ENCODE data around the gene FTL. TPM values are rescaled to one million over a fixed set of nuclear protein-coding genes. Genes with fewer than 3 reads are reported as not detected.

Gene FTL
- polyA plus RNA-seq, 4 donors, result 1,558 to 2,525 (median 2,184) TPM

DNA sequence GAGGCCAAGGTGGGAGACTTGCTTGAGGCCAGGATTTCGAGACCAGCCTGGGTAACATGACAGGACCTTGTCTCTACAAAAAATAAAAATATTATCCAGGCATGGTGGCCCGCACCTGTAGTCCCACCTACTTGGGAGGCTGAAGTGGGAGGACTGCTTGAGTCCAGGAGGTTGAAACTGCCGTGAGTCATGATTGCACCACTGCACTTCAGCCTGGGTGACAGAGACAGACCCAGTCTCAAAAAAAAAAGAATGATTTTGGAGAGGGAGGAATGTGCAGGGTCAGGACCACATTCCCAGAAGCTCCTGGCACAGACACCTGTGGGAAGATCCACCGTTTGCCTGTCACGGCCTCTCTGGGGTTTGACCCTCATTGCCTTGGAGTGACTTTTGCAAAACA is 19.7 kb upstream of the FTL start:
- no peak for DNase-seq (ENCODE audit: low read depth in 4 of 4, low spot score in 3 of 4)

DNA sequence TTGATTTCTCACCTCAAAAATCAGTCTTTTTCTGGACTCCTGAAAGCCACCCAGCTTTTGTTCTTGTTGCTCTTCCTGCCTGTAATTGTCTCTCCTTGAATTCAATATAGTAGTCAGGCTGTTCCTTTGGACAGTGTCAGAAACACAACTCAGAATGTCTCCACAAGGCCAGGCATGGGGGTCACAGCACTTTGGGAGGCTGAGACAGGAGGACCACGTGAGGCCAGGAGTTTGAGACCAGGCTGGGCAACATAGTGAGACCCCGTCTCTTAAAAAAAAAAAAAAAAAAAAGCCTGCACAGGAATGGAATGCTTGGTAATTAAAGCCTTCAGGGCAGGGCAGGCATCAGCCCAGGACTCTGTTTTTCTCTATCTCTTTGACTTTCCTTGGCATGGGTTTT is 19.3 kb upstream of the FTL start:
- no peak for DNase-seq (ENCODE audit: low read depth in 4 of 4, low spot score in 3 of 4)

DNA sequence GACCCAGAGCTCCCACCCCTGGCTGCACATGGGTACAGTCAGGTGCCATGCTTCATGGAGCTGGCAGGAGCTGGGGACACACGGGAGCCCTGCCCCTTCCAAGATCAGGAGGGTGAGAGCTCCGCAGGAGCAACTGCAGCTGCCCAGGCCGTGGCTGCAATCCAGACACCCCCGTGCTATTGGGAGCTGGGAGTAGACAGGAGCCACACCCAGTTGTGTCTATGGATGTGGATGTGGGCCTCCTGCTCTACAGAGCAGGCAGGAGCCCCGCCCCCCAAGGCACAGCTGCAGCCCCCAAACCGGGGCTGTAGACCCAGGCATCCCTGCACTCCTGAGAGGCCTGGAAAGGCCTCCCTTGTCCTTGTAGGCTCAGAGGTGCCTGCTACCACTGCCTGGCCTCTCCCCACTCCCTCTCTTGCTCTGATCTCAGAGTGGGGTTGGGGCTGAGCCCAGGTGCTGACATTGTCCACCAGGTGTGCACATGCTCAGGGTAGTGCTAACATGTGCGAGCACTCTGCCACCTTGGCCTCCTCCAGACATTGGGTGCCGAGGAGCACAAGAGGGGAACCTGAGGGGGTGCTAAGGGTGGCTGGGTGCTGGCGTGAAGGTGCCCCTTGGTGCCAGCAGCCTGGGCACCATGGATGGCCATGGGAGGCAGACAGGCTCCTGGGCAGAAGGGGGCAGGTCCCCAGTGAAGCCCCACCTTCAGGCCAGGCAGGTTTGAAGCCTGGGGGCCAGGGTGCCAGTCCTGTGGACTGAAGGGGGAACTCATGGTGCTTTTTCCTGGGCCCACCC is 18.4 kb upstream of the FTL start:
- DNase-seq (ENCODE audit: low read depth in 4 of 4, low spot score in 3 of 4), result no peak

DNA sequence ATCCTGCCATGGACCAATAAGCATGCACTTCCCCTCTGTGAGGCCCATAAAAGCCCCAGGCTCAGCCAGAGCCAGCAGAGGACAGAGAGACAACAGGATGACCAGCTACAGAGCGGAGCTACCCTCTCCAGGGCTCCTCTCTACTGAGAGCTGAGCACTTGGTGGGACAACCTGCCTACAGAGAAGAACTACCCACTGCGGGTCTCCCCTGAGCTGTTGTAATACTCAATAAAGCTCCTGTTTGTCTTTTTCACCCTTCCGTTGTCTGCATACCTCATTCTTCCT is 17.9 kb upstream of the FTL start:
- no peak for DNase-seq (ENCODE audit: low read depth in 4 of 4, low spot score in 3 of 4)

DNA sequence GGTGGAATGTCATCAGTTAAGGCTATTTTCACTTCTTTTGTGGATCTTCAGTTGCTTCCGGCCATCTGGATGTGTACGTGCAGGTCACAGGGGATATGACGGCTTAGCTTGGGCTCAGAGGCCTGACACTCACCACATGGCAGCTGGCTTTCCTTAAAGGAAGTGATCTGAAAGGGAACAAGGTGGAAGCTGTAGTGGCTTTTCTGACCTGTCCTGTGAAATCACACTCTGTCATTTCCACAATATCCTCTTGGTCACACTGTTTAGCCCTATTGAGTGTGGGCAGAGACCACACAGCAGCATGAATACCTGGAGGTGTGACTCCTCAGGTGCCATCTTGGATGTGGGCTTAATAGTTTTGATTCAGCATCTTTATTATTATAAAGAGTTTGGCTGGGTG is 14.9 kb upstream of the FTL start:
- no peak for DNase-seq (ENCODE audit: low read depth in 4 of 4, low spot score in 3 of 4)

DNA sequence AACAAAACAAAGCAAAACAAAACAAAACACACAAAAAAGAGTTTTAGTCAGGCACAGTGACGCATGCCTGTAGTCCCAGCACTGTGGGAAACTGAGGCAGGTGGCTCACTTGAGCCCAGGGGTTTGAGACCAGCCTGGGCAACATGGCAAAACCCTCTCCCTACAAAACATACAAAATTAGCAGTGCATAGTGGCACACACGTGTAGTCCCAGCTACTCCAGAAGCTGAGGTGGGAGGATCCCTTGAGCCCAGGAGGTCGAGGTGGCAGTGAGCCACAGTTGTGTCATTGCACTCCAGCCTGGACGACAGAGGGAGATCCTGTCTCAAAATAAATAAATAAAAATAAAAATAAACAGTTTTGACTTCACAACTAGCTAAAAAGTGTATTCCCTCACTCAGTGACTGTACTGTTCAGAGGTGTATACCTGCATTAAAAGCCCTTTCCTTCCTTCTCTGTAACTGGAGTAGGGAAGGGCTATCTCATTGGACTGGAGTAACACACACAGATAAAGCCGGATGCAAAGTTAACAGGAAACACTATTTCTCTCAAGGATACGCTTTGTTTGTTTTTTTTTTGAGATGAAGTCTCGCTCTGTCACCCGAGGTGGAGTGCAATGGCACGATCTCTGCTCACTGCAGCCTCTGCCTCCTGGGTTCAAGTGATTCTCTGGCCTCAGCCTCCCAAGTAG is 14.1 kb upstream of the FTL start:
- DNase-seq (ENCODE audit: low read depth in 4 of 4, low spot score in 3 of 4), result no peak

DNA sequence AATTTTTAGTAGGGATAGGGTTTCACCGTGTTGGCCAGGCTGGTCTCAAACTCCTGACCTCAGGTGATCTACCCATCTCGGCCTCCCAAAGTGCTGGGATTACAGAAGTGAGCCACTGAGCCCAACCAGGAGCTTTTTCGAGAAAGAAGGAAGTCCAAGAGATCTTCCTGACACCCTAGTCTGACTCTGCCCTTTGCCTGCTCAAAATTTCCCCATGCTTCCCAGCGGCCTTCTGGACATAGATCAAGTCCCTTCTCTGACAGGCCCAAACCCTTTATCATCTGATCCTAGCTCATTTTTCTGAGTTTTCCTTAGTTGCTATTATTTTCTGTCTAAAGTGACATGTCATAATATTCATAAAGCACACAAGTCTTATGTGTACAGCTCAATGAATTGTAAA is 12.0 kb upstream of the FTL start:
- no peak for DNase-seq (ENCODE audit: low read depth in 4 of 4, low spot score in 3 of 4)

DNA sequence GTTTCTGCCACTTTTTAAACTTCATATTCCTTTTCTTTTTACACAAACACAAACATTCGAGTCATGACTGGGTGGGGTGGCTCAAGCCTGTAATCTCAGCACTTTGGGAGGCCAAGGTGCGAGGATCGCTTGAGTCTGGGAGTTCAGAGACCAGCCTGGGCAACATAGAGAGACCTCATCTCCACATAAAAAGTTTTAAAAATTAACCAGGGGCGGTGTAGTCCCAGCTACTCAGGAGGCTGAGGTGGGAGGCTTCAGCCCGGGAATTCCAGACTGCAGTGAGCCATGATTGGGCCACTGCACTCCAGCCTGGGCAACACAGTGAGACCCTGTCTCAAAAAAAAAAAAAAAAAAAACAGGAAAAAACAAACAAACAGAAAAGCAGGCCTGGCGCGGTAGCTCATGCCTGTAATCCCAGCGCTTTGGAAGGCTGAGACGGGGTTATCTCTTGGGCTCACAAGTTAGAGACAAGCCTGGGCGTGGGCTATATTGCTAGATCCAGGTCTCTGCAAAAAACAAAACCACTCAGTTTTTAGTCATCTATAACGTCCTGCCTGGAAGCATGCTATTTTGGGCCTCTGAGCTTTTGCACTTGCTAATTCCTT is 11.0 kb upstream of the FTL start:
- no peak for DNase-seq (ENCODE audit: low read depth in 4 of 4, low spot score in 3 of 4)

DNA sequence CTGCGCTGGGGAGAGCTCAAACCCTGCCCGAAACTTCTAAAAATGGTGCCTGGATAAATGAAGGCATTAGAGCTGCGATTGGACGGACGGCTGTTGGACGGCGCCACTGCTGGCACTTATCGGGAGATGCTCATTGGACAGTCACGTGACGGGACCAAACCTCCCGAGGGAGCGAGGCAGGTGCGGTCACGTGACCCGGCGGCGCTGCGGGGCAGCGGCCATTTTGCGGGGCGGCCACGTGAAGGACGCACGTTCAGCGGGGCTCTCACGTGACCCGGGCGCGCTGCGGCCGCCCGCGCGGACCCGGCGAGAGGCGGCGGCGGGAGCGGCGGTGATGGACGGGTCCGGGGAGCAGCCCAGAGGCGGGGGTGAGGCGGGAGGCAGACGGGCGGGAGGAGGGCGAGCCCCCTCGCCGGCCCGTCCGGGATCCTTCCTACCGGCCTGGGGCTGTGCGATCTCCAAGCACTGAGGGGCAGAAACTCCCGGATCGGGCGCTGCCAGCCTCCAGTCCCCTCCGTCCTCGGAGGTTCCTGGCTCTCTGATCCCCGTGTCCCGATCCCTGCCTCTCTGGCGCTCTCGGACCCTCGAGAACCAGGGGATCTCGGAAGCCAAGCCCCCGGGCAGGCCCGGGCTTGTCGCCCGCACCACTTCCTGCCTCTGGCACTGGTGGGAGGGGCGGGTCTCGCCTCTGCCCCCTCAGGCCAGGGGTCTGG is 10.4 kb upstream of the FTL start, which contains the start of gene BAX:
TSS of gene BAX (plus strand) at position 281 of the 713 bp plus-strand sequence. CDS start at position 335, 54 bp downstream.
- DNase-seq (ENCODE audit: low read depth in 4 of 4, low spot score in 3 of 4), result peak; percentile 84 to 90 (median 85)

DNA sequence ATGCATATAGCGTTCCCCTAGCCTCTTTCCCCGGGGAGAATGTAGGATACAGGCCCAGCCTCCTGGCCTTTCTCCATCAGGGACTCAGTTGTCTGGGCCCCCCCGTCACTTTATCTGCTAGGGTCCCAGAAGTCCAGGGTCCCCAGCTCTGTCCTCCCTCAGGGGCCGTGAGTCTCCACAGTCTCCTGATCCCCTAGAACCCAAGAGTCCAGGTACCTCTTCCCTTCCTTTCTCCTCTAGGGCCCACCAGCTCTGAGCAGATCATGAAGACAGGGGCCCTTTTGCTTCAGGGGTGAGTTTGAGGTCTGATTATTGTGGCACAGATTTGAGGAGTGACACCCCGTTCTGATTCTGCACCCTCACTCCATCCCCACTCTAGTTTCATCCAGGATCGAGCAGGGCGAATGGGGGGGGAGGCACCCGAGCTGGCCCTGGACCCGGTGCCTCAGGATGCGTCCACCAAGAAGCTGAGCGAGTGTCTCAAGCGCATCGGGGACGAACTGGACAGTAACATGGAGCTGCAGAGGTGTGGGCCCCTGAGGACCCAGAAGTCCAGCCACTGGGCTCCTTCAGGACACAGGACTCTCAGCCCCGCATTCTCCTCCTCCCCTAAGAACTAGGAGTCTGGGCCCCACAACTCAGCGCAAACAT is 9.7 kb upstream of the FTL start:
- DNase-seq (ENCODE audit: low read depth in 4 of 4, low spot score in 3 of 4), result no peak

DNA sequence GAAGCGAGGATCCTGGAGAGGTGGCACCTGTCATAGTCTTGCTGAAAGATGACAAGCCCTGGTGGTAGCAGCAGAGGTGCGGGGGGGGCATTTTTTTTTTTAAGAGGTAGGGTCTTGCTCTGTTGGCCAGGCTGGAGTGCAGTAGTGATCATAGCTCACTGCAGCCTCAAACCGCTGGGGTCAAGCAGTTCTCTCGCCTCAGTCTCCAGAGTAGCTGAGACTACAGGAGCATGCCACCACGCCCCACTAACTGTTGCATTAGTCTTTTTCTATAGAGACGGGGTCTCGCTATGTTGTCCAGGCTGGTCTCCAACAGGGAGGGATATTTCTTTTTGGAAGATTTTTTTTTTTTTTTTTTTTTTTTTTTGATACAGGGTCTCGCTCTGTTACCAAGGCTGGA is 7.1 kb upstream of the FTL start:
- no peak for DNase-seq (ENCODE audit: low read depth in 4 of 4, low spot score in 3 of 4)

DNA sequence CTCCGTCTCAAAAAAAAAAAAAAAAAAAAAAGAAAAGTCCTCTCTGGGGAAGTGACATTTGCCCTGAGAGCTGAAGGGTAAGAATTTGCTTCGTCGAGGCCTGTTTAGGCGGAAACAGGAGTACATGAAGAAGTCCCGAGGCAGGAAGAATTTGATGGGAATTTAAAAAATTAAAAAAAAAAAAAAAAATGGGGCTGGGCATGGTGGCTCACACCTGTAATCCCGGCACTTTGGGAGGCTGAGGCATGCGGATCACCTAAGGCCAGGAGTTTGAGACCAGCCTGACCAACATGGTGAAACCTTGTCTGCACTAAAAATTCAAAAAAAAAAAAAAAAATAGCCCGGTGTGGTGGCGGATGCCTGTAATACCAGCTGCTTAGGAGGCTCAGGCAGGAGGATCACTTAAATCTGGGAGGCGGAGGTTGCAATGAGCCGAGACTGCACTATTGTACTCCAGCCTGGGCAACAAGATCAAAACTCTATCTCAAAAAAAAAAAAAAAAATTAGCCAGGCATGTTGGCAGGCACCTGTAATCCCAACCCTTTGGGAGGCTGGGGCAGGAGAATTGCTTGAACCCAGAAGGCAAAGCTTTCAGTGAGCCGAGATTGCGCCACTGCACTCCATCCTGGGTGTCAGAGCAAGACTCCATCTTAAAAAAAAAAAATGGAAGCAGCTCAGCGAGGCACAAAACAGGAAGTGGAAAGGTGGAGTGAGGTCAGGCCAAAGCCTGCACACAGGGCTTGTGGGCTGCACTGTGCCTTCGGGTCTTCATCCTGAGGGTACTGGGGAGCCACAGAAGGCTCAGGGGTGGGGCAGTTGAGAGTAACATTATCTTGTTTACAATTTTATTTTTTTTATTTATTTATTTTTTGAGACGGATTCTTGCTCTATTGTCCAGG is 5.5 kb upstream of the FTL start:
- no peak for DNase-seq (ENCODE audit: low read depth in 4 of 4, low spot score in 3 of 4)

DNA sequence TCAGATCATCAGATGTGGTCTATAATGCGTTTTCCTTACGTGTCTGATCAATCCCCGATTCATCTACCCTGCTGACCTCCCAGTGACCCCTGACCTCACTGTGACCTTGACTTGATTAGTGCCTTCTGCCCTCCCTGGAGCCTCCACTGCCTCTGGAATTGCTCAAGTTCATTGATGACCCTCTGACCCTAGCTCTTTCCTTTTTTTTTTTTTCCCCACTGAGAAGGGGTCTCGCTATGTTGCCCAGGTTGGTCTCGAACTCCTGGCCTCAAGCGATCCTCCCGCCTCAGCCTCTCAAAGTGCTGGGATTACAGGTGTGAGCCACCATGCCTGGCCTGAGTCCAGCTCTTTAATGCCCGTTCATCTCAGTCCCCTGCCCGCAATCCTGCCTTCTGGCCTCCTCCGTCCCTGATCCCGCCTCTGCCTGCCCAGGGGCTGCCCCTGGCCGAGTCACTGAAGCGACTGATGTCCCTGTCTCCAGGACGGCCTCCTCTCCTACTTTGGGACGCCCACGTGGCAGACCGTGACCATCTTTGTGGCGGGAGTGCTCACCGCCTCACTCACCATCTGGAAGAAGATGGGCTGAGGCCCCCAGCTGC is 4.0 kb upstream of the FTL start:
- no peak for DNase-seq (ENCODE audit: low read depth in 4 of 4, low spot score in 3 of 4)

DNA sequence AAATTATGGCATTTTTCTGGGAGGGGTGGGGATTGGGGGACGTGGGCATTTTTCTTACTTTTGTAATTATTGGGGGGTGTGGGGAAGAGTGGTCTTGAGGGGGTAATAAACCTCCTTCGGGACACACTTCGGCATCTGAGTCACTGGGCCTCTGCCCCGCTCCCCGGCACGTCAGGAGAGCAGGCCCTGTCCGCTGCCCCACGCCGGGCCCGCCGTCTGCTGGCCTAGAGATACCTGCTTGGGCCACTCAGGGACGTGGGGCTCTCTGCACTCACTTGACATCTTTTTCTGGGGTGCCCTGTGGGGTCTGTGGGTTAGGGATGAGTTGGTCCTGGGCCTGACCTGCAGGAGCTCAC is 3.5 kb upstream of the FTL start:
- no peak for DNase-seq (ENCODE audit: low read depth in 4 of 4, low spot score in 3 of 4)

DNA sequence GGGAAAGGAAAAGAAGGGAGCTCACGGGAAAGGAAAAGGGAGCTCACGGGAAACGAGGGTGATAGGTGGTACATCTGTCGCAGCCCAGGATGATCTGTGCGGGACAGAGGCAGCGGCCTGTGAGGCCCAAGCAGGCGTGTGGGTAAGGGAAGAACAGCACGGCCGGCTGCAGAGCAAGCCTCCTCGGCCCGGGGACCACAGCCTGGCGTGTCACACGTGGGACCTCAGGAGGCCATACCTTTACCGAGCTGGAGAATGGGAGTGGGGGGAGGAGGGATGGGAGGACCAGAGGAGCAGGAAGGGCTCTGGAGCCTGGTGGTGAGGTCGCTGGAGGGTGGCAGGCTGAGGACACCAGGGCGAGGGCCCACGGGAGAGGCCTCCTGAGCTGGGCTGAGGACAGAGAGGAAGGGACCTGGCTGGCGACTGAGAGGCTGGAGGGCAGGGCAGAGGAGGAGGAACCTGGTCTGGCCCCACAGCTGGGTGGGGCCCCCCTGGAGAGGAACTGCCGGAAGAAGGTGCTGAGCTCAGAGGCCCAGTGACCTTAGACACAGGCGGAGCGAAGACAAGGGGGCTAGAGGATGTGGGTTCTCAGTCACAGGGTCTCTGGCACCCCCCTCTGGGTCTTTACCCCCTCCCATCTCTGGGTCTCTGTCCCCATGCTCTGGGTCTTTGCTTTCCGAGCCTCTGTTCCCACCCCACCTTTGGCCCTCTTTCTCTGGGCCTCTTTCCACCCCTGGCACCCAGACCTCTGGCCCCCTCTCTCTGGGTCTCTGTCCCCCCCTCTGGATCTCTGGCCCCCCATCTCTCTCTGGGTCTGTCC is 2.9 kb upstream of the FTL start:
- no peak for DNase-seq (ENCODE audit: low read depth in 4 of 4, low spot score in 3 of 4)

DNA sequence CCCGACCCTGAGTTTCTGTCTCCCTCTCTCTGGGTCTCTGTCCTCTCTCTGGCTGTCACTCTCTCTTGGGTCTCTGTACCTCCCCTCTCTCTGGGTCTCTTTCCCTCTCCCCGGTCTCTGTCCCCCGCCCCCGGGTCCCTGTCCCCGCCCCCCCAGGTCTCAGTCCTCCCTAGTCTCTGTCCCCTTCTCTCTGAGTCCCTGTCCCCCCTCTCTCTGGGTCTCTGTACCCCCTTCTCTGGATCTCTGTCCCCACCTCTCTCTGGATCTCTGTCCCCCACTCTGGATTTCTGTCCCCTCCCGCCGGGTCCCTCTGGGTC is 2.3 kb upstream of the FTL start:
- DNase-seq (ENCODE audit: low read depth in 4 of 4, low spot score in 3 of 4), result no peak

DNA sequence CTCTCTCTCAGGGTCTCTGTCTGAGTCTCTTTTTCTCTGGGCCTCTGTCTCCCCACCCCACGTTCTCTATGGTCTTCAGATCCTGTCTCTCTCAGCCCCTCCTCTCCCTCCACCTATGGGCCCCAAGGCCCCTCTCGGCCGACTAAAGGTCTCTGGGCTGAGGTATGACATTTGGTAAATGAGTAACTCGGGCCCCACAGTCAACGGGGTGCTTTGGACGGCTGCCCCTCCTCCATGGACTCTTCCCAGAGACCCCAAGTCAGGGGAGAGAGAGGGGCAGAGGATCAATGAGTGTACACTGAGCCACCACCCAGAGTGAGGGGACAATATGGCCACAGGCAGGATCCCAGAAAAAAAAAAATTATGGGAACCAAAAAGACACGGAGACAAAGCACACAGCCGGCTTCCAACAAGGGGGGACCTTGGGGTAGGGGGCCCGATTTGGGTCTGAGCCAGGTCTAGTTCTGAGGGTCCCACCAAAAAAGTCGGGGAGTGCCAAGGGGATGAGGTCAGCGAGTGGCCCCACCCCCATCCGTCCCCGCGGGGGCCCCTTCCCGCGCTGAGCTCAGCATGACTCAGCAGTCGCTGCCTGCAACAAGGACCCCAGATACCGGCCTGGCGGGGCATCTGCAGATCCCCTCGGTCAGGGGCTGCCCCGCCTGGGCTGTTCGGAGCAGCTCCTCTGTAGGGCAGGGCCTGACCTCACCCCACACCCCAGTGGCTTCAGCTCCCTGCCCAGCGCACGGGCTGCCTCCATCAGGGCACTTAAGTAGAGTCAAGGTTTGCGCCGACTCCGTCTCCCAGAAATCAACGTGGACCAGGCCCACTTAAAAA is 1.5 kb upstream of the FTL start:
- DNase-seq (ENCODE audit: low read depth in 4 of 4, low spot score in 3 of 4), result no peak

Data from left renal pelvis (tissue), 4 donors.